Stimulated activated CD8-positive, alpha-beta memory T cell treated with anti-CD3 and anti-CD28 coated beads, Interleukin-4, amount 100 ng/mL, for 24 hours (primary cell): ENCODE measurements around the gene XDH.

ENCODE experiments used
- DNase-seq: peaks from one replicate; pipeline ENCODE4 v3.0.0-alpha.2; 2020; ENCODE audit warnings: low read depth

XDH gene

GRCh38 chr2:31365348-31365747 is 49.2 kb downstream of the XDH start:
- DNase-seq: no peak

- no peak for DNase-seq
Measured at GRCh38 chr2:31363956-31364750, 50.4 kb downstream of the XDH start.

GRCh38 chr2:31362581-31362980 is 52.0 kb downstream of the XDH start:
- no peak for DNase-seq

GRCh38 chr2:31359229-31359628 is 55.3 kb downstream of the XDH start:
- no peak for DNase-seq

- DNase-seq: no peak
Measured at GRCh38 chr2:31354837-31355236, 59.7 kb downstream of the XDH start.

GRCh38 chr2:31353179-31353578 is 61.4 kb downstream of the XDH start:
- no peak for DNase-seq

- DNase-seq: no peak
Measured at GRCh38 chr2:31349684-31350083, 64.9 kb downstream of the XDH start.

- DNase-seq: no peak
Measured at GRCh38 chr2:31349160-31349559, 65.4 kb downstream of the XDH start.

GRCh38 chr2:31348618-31349017 is 65.9 kb downstream of the XDH start:
- no peak for DNase-seq

GRCh38 chr2:31347750-31348149 is 66.8 kb downstream of the XDH start:
- no peak for DNase-seq

GRCh38 chr2:31347319-31347718 is 67.2 kb downstream of the XDH start:
- no peak for DNase-seq

- DNase-seq: no peak
Measured at GRCh38 chr2:31344447-31344846, 70.1 kb downstream of the XDH start.

- no peak for DNase-seq
Measured at GRCh38 chr2:31341351-31341750, 73.2 kb downstream of the XDH start.

GRCh38 chr2:31339696-31340095 is 74.8 kb downstream of the XDH start:
- no peak for DNase-seq

GRCh38 chr2:31337860-31338259 is 76.7 kb downstream of the XDH start:
- no peak for DNase-seq

- DNase-seq: no peak
Measured at GRCh38 chr2:31337197-31337596, 77.3 kb downstream of the XDH start.

GRCh38 chr2:31335921-31336585 is 78.5 kb downstream of the XDH start:
- DNase-seq: no peak

- no peak for DNase-seq
Measured at GRCh38 chr2:31334311-31335026, 80.1 kb downstream of the XDH start.

- DNase-seq: peak; percentile 63
Measured at GRCh38 chr2:31333527-31334183, 80.9 kb downstream of the XDH start.

- no peak for DNase-seq
Measured at GRCh38 chr2:31333046-31333445, 81.5 kb downstream of the XDH start.

GRCh38 chr2:31332521-31332920 is 82.0 kb downstream of the XDH start:
- no peak for DNase-seq

- no peak for DNase-seq
Measured at GRCh38 chr2:31331156-31331555, 83.4 kb downstream of the XDH start.
